ENCODE results near the gene MRPL37.

The MRPL37 gene

DNA sequence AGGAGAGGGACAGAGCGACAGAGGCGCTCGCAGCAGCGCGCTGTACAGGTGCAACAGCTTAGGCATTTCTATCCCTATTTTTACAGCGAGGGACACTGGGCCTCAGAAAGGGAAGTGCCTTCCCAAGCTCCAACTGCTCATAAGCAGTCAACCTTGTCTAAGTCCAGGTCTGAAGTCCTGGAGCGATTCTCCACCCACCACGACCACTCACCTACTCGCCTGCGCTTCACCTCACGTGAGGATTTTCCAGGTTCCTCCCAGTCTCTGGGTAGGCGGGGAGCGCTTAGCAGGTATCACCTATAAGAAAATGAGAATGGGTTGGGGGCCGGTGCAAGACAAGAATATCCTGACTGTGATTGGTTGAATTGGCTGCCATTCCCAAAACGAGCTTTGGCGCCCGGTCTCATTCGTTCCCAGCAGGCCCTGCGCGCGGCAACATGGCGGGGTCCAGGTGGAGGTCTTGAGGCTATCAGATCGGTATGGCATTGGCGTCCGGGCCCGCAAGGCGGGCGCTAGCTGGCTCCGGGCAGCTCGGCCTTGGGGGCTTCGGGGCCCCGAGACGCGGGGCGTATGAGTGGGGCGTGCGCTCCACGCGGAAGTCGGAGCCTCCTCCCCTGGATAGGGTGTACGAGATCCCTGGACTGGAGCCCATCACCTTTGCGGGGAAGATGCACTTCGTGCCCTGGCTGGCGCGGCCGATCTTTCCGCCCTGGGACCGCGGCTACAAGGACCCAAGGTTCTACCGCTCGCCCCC lies at the start of gene MRPL37, which contains the start of gene CYB5RL:
MRPL37 (plus strand) TSS at position 403 of the 754 bp plus-strand sequence; CDS start at position 480, 77 bp downstream.
CYB5RL (minus strand) TSS at position 266 of the 754 bp plus-strand sequence. CDS start 4,414 bp downstream, outside the sequence.
- peak; percentile 100 for DNase-seq (ENCODE audit: extremely low spot score)
- CTCF ChIA-PET = no interaction called here
- POLR2A ChIA-PET = interaction anchor here (0.6 to 2.3 kb wide), 18 partner anchors 10 to 339 kb away, joined by 3 to 10 read pairs (median 4); partner anchors contain the start of genes TCEANC2 and TMEM59
- TF ChIP-seq LEF1 (IDR thresholded peaks at IDR 0.05; ENCODE audit: borderline replicate concordance) = no peak; the same call in 1 of the 2 replicates
- peak; percentile 67 for TF ChIP-seq BHLHE40 (IDR thresholded peaks at IDR 0.05; ENCODE audit: borderline replicate concordance)
- TF ChIP-seq SP1 (IDR thresholded peaks at IDR 0.05) = no peak
- no peak for TF ChIP-seq ARNT (IDR thresholded peaks at IDR 0.05)
- TF ChIP-seq SUZ12 (IDR thresholded peaks at IDR 0.05) = no peak
- TF ChIP-seq L3MBTL2 (conservative IDR thresholded peaks at IDR 0.05) = peak; percentile 67
- no peak for TF ChIP-seq CTBP1 (IDR thresholded peaks at IDR 0.05; ENCODE audit: borderline replicate concordance)
- TF ChIP-seq ZNF384 (IDR thresholded peaks at IDR 0.05) = no peak
- TF ChIP-seq FOXA1 (IDR thresholded peaks at IDR 0.05) = no peak
- TF ChIP-seq, protein P1, sequence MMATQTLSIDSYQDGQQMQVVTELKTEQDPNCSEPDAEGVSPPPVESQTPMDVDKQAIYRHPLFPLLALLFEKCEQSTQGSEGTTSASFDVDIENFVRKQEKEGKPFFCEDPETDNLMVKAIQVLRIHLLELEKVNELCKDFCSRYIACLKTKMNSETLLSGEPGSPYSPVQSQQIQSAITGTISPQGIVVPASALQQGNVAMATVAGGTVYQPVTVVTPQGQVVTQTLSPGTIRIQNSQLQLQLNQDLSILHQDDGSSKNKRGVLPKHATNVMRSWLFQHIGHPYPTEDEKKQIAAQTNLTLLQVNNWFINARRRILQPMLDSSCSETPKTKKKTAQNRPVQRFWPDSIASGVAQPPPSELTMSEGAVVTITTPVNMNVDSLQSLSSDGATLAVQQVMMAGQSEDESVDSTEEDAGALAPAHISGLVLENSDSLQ (IDR thresholded peaks at IDR 0.05) = peak; percentile 100
- no peak for TF ChIP-seq FOXM1 (IDR thresholded peaks at IDR 0.05; ENCODE audit: borderline replicate concordance)
- TF ChIP-seq TARDBP (IDR thresholded peaks at IDR 0.05) = no peak
- TF ChIP-seq NFRKB (IDR thresholded peaks at IDR 0.05) = peak; percentile 55; the same call in 1 of the 2 replicates
- TF ChIP-seq ELF4 (IDR thresholded peaks at IDR 0.05) = peak; percentile 57; the same call in 1 of the 2 replicates
- no peak for TF ChIP-seq HDGF (IDR thresholded peaks at IDR 0.05; ENCODE audit: borderline replicate concordance)
- no peak for TF ChIP-seq FOXK2 (IDR thresholded peaks at IDR 0.05)

- DNase-seq (ENCODE audit: extremely low spot score) = no peak
- ChIA-PET POLR2A (no interaction called here), CTCF (no interaction called here)
- TF ChIP-seq, protein P1 (IDR thresholded peaks at IDR 0.05) = no peak
- TF ChIP-seq TARDBP (IDR thresholded peaks at IDR 0.05) = no peak
- TF ChIP-seq SP1 (IDR thresholded peaks at IDR 0.05) = no peak
- no peak for TF ChIP-seq L3MBTL2 (conservative IDR thresholded peaks at IDR 0.05)
- no peak for TF ChIP-seq CTBP1 (IDR thresholded peaks at IDR 0.05; ENCODE audit: borderline replicate concordance)
- no peak for TF ChIP-seq FOXM1 (IDR thresholded peaks at IDR 0.05; ENCODE audit: borderline replicate concordance)
- TF ChIP-seq HDGF (IDR thresholded peaks at IDR 0.05; ENCODE audit: borderline replicate concordance) = no peak
- TF ChIP-seq ZNF384 (IDR thresholded peaks at IDR 0.05) = no peak
- TF ChIP-seq NFRKB (IDR thresholded peaks at IDR 0.05) = no peak
- no peak for TF ChIP-seq BHLHE40 (IDR thresholded peaks at IDR 0.05; ENCODE audit: borderline replicate concordance)
- no peak for TF ChIP-seq ARNT (IDR thresholded peaks at IDR 0.05)
- no peak for TF ChIP-seq FOXA1 (IDR thresholded peaks at IDR 0.05)
- no peak for TF ChIP-seq ELF4 (IDR thresholded peaks at IDR 0.05)
- no peak for TF ChIP-seq SUZ12 (IDR thresholded peaks at IDR 0.05)
- TF ChIP-seq LEF1 (IDR thresholded peaks at IDR 0.05; ENCODE audit: borderline replicate concordance) = no peak
Observed at GRCh38 chr1:54151013-54151412, 49.0 kb upstream of the MRPL37 start.

- DNase-seq (ENCODE audit: extremely low spot score) = no peak
- CTCF ChIA-PET = no interaction called here
- TF ChIP-seq LEF1 (IDR thresholded peaks at IDR 0.05; ENCODE audit: borderline replicate concordance) (no peak), NFRKB (IDR thresholded peaks at IDR 0.05) (no peak), CTBP1 (IDR thresholded peaks at IDR 0.05; ENCODE audit: borderline replicate concordance) (no peak), SUZ12 (IDR thresholded peaks at IDR 0.05) (no peak), TARDBP (IDR thresholded peaks at IDR 0.05) (no peak), FOXA1 (IDR thresholded peaks at IDR 0.05) (no peak), BHLHE40 (IDR thresholded peaks at IDR 0.05; ENCODE audit: borderline replicate concordance) (no peak), FOXK2 (IDR thresholded peaks at IDR 0.05) (no peak), SP1 (IDR thresholded peaks at IDR 0.05) (no peak), ZNF384 (IDR thresholded peaks at IDR 0.05) (no peak), FOXM1 (IDR thresholded peaks at IDR 0.05; ENCODE audit: borderline replicate concordance) (no peak), HDGF (IDR thresholded peaks at IDR 0.05; ENCODE audit: borderline replicate concordance) (no peak), L3MBTL2 (conservative IDR thresholded peaks at IDR 0.05) (no peak), ARNT (IDR thresholded peaks at IDR 0.05) (no peak)
- TF ChIP-seq, protein P1 (IDR thresholded peaks at IDR 0.05) = no peak
- POLR2A ChIA-PET = no interaction called here
Observed at GRCh38 chr1:54152696-54153095, 47.3 kb upstream of the MRPL37 start, which contains the start of gene CDCP2. TSS of gene CDCP2 (minus strand) at chr1:54153000. CDS start at chr1:54152922, 78 bp downstream.

DNA sequence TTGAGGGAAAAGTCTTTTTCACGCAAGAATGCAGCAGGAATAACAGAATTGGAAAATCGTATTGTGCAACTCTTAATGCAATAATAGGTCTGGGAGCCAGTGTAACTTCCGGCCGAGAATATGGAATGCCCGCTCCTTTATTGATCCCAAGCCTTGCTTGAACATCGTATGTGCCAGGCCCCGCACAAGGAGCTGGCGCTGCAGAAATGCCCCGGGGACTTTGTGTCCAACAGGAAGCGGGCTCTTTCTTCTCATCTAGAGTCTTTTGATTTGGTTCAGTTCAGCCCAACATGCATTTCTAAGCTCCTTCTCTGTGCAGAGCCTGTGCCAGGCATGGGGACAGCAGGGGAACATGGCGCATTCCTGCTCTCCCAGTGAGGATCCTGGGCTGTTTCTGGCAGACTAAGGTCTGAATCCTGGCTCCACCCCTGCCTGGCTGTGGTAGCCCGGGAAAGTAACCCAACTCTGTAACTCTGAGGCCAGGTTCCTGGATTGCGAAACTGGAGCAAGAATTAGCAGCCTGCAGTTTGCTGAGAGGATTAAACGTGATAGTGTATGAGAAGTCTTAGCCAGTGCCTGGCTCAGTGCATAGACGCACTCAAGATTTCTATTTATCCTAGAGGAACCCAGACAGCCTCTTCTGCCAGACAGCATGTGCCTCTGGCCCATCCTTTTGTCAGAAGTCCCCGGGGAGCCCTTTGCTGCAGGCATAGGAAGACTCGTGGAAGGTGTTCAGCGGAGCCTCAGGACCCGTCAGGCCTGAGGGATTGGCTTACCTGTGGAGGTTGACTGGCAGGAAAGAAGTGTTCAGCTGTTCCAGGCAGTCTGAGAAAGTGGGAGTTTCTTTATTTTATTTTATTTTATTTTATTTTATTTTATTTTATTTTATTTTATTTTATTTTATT lies 46.2 kb upstream of the MRPL37 start:
- no peak for TF ChIP-seq FOXM1 (IDR thresholded peaks at IDR 0.05; ENCODE audit: borderline replicate concordance)
- peak; percentile 48 for DNase-seq (ENCODE audit: extremely low spot score)
- POLR2A ChIA-PET = no interaction called here
- CTCF ChIA-PET = no interaction called here

- CTCF ChIA-PET = no interaction called here
- no peak for DNase-seq (ENCODE audit: extremely low spot score)
- no peak for TF ChIP-seq FOXM1 (IDR thresholded peaks at IDR 0.05; ENCODE audit: borderline replicate concordance)
- no peak for TF ChIP-seq SUZ12 (IDR thresholded peaks at IDR 0.05)
- POLR2A ChIA-PET = no interaction called here
Observed at GRCh38 chr1:54156201-54156600, 43.8 kb upstream of the MRPL37 start.

Data from HEK293T (cell line).